LHCN-M2 (cell line): ENCODE results near the gene EIF5A. TPM values are rescaled to one million over a fixed set of nuclear protein-coding genes. Genes with fewer than 3 reads are reported as not detected.
A peak's percentile ranks its signal among the peaks of the same experiment; 100 is the strongest.
"Not testable (repeated sequence)": the region's sequence is repeated elsewhere in the genome, so short reads cannot be mapped to it uniquely, and the experiment has no call there.

Experiments
- DNase-seq: peaks from one replicate; pipeline ENCODE4 v3.0.0-alpha.2; 2012; ENCODE audit warnings: low read depth
- total RNA-seq: library from RNA; depleted of rRNA; stranded (reverse); fragments of >200 nt; gene quantifications from 2 replicates; pipeline ENCODE4 v1.2.3, GENCODE V29; 2014

EIF5A gene
- total RNA-seq, 1 experiment from 2014 or later, result 968 TPM

DNA sequence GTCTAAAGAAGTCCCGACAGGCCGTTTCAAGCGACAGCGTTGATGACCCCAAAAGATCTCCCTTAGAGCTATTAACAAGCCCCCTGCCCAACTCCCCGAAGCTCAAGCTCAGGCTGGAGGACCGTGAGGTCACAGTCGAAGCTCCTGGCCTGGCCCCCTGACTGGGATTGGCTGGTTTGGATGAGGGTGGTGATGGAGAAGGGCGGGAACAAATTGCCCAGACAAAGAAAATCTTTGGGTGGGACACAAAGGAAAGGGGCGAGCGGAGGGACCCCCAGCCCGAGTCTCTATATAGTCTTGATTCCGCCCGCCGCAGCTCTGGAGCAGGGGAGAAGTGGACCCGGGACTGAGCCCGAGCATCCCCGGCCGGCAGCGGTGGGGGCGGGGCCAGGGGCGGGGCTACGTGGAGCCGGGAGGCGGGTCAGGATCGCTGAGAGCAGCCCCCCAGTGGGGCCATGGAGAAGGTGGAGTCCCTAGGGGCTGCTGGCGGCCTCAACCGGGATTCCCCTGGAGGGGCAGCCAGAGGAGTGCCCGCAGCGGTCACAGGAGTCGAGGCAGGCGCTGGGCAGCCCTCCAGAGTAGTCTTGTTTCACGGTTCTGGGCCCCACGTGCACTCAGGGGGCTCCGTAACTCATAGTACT, 22.7 kb downstream of the EIF5A start:
- peak; percentile 74 for DNase-seq

GRCh38 chr17:7330638-7331015, 23.2 kb downstream of the EIF5A start:
- no peak for DNase-seq

DNA sequence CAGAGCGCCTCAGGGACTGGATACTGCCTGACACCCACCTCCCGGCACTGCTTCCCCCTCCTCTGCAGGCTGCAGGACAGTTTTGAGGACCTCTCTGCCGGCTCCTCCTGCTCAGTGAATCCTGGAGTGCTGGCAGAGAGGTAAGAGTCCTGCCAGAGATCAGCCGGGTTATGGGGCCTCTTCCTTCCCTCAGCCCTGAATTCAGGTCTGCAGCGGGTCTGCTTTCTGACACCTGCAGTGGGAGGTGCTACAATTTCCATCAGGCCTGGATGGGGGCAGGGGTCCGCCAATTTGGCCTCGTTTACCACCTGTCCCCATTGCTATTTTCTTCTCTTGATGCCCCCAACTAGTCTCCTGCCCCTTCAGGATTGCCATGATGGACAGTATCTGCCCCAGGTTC, 24.7 kb downstream of the EIF5A start:
- no peak for DNase-seq

- not testable (repeated sequence) for DNase-seq
These were observed 25.2 kb downstream of the EIF5A start for GRCh38 chr17:7332600-7333069.

DNA sequence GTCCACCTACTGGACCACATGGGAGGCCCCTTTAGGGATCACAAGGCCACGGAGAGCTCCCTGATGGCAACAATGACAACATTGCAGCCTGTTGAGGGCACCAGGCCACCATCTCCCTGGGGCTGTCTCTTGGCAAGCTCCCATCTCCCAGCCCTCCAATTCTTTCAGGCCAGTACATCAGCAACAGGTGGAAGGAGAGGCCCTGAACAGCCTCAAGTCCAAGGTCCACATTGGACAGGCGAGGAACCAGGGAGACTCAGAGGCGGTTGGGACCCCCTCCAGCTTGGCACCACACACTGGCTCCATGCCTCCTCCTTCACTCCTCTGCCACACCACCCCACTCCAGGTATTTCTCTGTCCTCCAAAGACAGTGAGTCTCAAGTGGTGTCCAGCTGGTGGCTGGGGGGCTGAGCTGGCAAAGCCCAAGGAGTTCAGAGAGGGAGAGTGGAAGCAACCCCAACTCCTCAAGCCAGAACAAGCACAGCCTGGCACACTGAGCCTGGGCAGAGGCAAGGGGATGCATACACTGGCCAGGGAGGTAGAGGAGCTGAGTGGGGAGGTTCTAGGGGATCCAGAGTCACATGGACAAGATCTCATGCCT, 27.6 kb downstream of the EIF5A start:
- no peak for DNase-seq

DNA sequence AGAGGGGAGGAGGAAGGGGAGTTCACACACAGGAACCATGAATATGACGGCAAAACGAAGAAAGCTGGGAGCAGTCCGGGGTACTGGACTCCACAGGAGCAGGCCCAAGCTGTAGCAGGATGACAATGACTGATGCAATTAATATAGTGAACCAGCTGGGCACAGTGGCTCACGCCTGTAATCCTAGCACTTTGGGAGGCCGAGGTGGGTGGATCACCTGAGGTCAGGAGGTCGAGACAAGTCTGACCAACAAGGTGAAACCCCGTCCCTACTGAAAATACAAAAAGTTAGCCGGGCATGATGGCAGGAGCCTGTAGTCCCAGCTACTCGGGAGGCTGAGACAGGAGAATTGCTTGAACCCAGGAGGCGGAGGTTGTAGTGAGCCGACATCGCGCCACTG, 28.3 kb downstream of the EIF5A start:
- not testable (repeated sequence) for DNase-seq

DNA sequence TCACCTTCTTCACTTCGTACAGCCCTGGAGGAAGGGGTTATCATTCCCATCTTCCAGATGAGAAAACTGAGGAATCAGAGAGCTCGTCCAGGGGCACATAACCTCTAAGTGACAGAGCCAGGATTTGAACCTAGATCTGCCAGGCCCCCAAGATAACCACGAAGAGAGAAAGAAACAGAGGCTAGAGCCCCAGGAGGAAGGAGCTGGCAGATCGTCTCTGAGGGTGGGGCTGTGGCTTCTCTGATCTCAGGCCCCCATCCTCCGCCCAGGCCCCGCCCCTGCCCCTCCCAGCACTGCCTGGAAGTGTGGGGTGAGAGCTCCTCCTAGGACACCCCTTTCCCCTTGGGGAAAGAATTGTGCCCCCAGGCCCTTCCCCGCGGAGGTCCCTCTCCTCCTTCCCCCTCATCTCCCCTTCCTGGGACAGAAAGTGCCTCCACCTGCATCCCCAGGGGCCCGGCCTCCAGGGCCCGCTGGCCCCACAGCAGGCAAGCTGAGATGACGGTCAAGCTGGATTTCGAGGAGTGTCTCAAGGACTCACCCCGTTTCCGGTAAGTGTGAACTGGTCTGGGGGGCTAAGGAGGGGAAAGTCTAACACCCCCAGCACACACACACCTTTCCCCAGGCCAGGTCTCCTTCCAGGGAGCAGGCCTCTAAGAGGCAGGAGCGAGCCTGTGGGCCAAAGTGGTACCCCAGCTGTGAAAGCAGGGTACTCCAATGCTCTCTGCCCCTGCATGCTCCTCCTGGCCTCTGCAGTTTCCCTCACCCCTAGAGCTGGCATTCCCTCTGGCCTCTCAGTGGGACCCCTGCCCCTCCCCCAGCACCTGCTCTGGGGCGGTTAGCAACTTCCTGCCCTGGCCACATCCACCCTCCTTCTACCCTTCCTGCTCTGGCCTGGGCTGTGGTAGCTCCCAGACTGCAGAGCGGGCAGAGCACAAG, 29.1 kb downstream of the EIF5A start, which contains the start of gene ACAP1:
Gene ACAP1, plus strand, starts transcription at position 290 of the 936 bp plus-strand sequence. Its CDS starts 206 bp downstream, at position 496.
- DNase-seq, result no peak

- not testable (repeated sequence) for DNase-seq
These were observed 30.2 kb downstream of the EIF5A start for GRCh38 chr17:7337600-7337999.

- peak; percentile 85 for DNase-seq
These were observed 32.8 kb downstream of the EIF5A start for GRCh38 chr17:7340179-7340578.

DNA sequence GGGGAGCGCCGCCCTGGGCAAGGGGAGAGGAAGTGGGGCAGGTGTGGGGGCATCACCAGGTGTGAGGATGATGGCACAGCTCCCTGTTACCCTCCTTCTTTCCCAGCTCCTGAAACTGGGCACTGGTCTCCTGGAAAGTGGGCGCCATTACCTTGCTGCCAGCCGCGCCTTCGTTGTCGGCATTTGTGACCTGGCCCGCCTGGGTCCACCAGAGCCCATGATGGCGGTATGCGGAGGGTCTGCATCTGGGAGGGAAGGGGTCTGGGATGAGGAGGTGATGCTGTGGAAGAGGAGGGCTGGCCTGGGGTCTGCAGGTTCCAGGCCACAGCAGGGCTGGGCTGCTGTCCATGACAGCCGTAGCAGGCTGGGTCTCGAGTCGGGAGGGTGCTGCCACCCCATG, 34.4 kb downstream of the EIF5A start:
- DNase-seq, result no peak

- no peak for DNase-seq
These were observed 35.8 kb downstream of the EIF5A start for GRCh38 chr17:7343250-7343649.

- DNase-seq, result no peak
These were observed 39.6 kb downstream of the EIF5A start for GRCh38 chr17:7346761-7347614.

- no peak for DNase-seq
These were observed 40.4 kb downstream of the EIF5A start for GRCh38 chr17:7347630-7348477.

DNA sequence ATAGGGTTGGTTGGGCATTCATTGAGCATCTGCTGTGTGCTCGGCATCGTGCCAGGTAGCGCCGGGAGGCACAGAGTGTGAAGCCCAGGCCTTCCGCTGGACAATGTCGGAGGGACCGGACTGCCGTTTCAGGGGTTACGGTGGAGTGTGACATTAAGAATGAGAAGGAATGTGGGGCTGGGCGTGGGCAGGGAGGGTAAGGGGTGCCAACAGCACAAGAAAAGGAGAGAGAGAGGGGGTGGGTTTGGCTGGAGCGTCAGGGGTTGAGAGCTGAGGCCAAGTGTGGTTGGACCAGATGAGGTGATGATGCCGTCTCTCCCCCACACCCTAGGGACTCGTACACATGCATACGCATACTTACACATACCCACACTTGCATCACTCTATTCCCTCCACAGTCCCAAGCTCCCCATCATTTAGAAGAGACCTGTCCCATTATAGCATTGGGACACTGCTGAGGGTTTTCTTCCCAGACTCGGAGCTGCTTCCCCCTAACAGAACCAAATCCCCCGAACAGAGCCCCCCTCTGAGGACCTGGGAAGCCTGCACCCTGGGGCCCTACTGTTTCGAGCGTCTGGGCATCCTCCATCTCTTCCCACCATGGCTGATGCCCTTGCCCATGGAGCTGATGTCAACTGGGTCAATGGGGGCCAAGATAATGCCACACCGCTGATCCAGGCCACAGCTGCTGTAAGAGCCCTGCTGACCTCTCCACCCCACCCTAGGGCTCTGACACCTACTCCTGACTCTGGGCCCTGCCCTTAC, 41.2 kb downstream of the EIF5A start:
- no peak for DNase-seq

DNA sequence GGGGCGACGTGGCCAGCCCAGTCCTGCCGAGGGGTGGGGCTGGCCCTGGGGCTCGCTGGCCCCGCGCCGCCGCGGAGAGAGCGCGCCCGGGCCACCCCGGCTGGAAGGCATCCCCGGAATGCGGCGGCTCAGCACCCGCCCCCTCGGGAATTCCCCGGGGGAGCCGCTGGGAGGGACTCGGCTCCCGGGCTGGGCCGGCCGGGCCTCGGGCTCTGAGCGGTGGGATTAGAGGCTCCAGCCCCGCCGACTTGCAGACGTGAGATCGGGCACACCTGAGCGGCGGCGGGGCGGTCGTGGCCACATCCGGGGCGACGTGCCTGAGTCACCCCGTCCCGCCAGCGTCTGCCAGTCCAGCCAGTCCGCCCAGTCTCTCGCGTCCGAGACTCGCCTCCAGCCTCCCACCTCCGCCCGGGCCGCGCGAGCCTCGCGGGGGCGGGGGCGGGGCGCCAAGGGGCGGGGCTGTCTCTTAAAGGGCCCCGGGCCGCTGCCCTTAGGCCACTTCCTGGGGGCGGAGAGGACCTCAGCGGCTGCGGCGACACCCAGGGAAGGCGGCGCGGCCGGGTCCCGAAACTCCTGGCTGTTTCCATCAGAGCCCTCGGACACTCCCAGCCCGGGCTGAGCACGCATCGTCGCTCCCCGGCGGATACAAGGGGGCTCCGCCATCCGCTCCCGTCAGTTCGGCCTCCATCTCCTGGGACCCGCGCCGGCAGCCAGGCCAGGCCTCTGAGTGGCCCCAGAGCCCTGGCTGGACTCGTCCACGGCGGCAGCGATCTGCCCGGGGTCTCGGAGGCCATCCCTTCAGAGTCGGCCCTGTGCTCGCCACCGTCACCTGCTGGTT, 44.5 kb downstream of the EIF5A start, which contains the start of gene KCTD11:
Gene KCTD11, plus strand, starts transcription at position 498 of the 838 bp plus-strand sequence.
- peak; percentile 88 for DNase-seq

DNA sequence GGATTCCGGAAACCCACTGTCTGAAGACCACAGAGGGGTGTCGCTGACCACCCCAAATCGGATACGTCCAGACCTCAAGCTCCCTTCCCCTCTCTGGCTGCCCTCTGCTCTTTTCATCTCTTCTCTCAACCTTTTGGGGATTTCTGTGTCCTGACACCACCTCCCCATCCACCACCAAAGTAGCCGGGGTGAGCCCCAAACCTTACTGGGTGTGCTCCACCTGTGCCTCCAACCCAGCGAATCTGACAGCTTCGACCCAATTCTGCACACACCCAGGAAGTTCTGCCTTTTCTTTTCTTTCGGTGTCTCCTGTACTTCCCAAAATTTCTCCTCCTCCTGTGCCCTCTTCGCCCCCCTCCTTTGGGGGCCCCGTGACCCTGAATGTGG, 45.1 kb downstream of the EIF5A start:
- no peak for DNase-seq

GRCh38 chr17:7352910-7353635, 45.6 kb downstream of the EIF5A start:
- no peak for DNase-seq
